ENCODE data around the gene KIT.

The KIT gene

DNA sequence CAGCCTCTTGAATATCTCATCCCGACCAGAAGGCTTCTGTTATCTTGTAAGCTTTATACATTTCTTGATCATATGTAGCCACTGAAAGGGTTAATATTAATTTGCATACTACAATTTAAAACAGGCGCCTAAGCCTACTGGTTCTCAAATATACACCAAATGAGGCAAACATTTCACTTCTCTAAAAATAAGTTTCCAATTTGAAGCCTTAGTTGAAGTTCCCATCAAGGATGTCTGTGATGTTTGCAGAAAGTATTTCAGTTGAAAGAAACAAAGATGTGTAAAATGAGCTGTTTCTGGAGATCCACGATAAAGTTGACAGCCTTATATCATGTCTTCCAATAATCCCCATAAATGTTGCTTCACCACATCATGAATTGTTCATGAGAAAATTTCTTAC is 70.6 kb downstream of the KIT start:
- no peak overlapping the region for H3K4me3 ChIP-seq (ENCODE audit: low read depth, low read length)
- H3K36me3 ChIP-seq, result no peaks in the 10 kb centered on the region
- TF ChIP-seq, protein P1, sequence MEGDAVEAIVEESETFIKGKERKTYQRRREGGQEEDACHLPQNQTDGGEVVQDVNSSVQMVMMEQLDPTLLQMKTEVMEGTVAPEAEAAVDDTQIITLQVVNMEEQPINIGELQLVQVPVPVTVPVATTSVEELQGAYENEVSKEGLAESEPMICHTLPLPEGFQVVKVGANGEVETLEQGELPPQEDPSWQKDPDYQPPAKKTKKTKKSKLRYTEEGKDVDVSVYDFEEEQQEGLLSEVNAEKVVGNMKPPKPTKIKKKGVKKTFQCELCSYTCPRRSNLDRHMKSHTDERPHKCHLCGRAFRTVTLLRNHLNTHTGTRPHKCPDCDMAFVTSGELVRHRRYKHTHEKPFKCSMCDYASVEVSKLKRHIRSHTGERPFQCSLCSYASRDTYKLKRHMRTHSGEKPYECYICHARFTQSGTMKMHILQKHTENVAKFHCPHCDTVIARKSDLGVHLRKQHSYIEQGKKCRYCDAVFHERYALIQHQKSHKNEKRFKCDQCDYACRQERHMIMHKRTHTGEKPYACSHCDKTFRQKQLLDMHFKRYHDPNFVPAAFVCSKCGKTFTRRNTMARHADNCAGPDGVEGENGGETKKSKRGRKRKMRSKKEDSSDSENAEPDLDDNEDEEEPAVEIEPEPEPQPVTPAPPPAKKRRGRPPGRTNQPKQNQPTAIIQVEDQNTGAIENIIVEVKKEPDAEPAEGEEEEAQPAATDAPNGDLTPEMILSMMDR (IDR thresholded peaks at IDR 0.05; ENCODE audit: low read depth, low read length), result no peak
- H3K27me3 ChIP-seq, result no peaks in the 10 kb centered on the region
- no peak for DNase-seq
- H3K9me3 ChIP-seq, result no peaks in the 10 kb centered on the region
- no peaks in the 10 kb centered on the region; the same call in 1 of the 2 replicates for H3K4me1 ChIP-seq

DNA sequence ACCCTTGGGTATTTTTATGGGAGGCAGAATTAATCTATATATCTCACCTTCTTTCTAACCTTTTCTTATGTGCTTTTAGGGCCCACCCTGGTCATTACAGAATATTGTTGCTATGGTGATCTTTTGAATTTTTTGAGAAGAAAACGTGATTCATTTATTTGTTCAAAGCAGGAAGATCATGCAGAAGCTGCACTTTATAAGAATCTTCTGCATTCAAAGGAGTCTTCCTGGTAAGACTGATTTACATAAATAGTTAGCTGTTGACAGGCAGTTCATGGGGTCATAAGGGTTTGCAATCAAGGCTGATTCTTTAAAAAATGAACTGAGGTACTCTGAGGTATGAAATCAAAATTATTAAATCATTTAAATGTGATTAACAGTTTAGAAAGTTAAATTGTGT is 71.5 kb downstream of the KIT start:
- Histone ChIP-seq H3K27me3 (no peaks in the 10 kb centered on the region), H3K36me3 (no peaks in the 10 kb centered on the region), H3K4me1 (no peaks in the 10 kb centered on the region), H3K4me3 (ENCODE audit: low read depth, low read length) (no peak overlapping the region), H3K9me3 (no peaks in the 10 kb centered on the region)
- TF ChIP-seq, protein P1 (IDR thresholded peaks at IDR 0.05; ENCODE audit: low read depth, low read length), result no peak
- no peak for DNase-seq

DNA sequence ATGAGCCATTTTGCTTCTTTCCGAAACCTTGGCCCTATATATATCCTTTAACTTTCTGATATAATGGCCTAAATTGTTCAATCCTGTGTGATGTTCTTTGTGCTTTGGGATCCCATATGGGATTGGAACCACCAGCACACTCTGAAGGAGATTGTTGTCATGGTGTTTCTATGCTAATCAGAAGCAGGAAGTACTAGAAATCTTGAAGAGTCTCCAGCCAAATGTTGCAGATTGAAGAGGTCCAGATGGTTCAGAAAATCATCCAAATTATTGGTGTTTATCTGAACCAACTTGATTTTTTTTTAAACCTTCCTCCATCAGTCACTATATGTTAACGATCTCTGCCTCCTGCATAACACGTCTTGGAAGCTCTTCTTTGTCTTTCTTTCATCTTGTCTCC is 72.8 kb downstream of the KIT start:
- TF ChIP-seq, protein P1 (IDR thresholded peaks at IDR 0.05; ENCODE audit: low read depth, low read length), result no peak
- no peak for DNase-seq
- Histone ChIP-seq H3K36me3 (no peaks in the 10 kb centered on the region), H3K4me3 (ENCODE audit: low read depth, low read length) (no peak overlapping the region), H3K4me1 (no peaks in the 10 kb centered on the region), H3K9me3 (no peaks in the 10 kb centered on the region), H3K27me3 (no peaks in the 10 kb centered on the region)

DNA sequence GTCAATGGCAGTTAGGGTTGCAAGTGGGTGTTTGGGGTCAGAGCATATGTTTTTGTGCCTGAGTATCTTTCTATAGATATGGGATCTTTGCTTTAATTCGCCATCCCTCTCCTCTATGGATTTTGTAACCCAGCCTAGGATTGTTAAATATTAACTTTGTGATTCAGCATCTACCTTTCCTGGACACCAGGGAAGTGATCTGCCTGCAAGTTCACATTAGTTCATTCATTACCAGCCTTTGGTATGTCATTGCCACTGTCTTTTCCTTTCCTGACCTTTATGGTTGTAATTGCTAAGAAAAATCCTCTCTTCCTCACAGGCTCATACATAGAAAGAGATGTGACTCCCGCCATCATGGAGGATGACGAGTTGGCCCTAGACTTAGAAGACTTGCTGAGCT is 73.8 kb downstream of the KIT start:
- TF ChIP-seq, protein P1 (IDR thresholded peaks at IDR 0.05; ENCODE audit: low read depth, low read length), result no peak
- Histone ChIP-seq H3K4me3 (ENCODE audit: low read depth, low read length) (no peak overlapping the region), H3K27me3 (no peaks in the 10 kb centered on the region), H3K9me3 (no peaks in the 10 kb centered on the region), H3K4me1 (no peaks in the 10 kb centered on the region), H3K36me3 (no peaks in the 10 kb centered on the region)
- no peak for DNase-seq

DNA sequence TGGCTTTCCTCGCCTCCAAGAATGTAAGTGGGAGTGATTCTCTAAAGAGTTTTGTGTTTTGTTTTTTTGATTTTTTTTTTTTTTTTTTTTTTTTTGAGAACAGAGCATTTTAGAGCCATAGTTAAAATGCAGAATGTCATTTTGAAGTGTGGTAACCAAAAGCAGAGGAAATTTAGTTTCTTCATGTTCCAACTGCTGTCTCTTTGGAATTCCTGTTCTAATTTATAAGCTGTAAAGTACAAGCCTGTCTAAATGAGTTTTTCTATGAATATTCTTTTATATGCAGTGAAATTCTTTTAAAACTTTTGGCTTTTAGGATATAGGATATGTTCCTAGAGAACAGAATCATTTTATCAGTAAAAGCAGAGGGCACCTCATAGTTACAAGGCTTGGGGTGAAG is 74.2 kb downstream of the KIT start:
- H3K9me3 ChIP-seq, result no peaks in the 10 kb centered on the region
- no peak for DNase-seq
- H3K27me3 ChIP-seq, result no peaks in the 10 kb centered on the region
- H3K4me3 ChIP-seq (ENCODE audit: low read depth, low read length), result no peak overlapping the region
- H3K4me1 ChIP-seq, result no peaks in the 10 kb centered on the region
- TF ChIP-seq, protein P1 (IDR thresholded peaks at IDR 0.05; ENCODE audit: low read depth, low read length), result no peak
- no peaks in the 10 kb centered on the region for H3K36me3 ChIP-seq

DNA sequence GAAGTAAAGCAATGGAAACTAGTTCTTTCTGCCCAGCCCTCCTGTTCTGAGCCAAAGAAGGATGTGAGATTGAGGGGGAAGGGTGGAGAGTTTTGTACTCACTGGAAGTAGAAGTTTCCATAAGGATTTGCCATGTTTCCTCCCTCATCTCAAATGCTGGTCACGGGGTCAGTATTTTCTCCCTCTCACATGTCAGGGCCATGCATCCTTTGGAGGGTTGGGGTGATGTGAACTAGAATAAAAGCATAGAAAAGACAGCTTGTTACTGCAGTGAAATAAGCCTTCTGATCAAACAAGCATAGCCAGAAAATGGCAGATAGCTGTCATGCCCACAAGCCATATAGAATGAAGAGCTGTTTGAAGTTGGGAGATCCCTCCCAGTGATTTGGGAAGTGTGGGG is 79.7 kb downstream of the KIT start:
- DNase-seq, result no peak
- TF ChIP-seq, protein P1 (IDR thresholded peaks at IDR 0.05; ENCODE audit: low read depth, low read length), result no peak
- no peak overlapping the region for H3K4me3 ChIP-seq (ENCODE audit: low read depth, low read length)
- no peaks in the 10 kb centered on the region for H3K36me3 ChIP-seq
- H3K9me3 ChIP-seq, result no peaks in the 10 kb centered on the region
- H3K4me1 ChIP-seq, result no peaks in the 10 kb centered on the region
- no peaks in the 10 kb centered on the region for H3K27me3 ChIP-seq

Data from BE2C (cell line).